SK-N-SH treated with all-trans-retinoic acid at 6 μM for 48 hours (cell line): ENCODE measurements around the gene ASCL3.
"Not testable (repeated sequence)": the region's sequence is repeated elsewhere in the genome, so short reads cannot be mapped to it uniquely, and the experiment has no call there.

Experiments used
- ATAC-seq: fragments of 200-7000 bp; cut with Tn5 transposase; 3 replicates; pipeline ENCODE4 v1.9.1; 2020; ENCODE audit warnings: mild to moderate bottlenecking, moderate library complexity
- ARNTL ChIP-seq: fragments of 450-650 bp; formaldehyde crosslinking; IDR thresholded peaks from 2 replicates; pipeline ENCODE4 v1.5.0; 2020; ENCODE audit warnings: low read depth, mild to moderate bottlenecking, moderate library complexity, borderline replicate concordance
- BACH2 ChIP-seq: fragments of 250-450 bp; sonication (Bioruptor Pico); IDR thresholded peaks from 2 replicates; pipeline ENCODE4 v1.9.0; 2021; ENCODE audit warnings: mild to moderate bottlenecking, borderline replicate concordance
- CREB5 ChIP-seq: fragments of 250-450 bp; sonication (Bioruptor Pico); IDR thresholded peaks from 2 replicates; pipeline ENCODE4 v1.5.1; 2020; ENCODE audit warnings: low read depth, mild to moderate bottlenecking, moderate library complexity
- CSRNP3 ChIP-seq: fragments of 250-450 bp; sonication (Bioruptor Pico); IDR thresholded peaks from 2 replicates; pipeline ENCODE4 v1.5.1; 2021; ENCODE audit warnings: mild to moderate bottlenecking, moderate library complexity
- ESRRG ChIP-seq: fragments of 250-450 bp; sonication (Bioruptor Pico); IDR thresholded peaks from 2 replicates; pipeline ENCODE4 v1.6.1; 2021; ENCODE audit warnings: mild to moderate bottlenecking
- GLIS3 ChIP-seq: fragments of 250-450 bp; sonication (Bioruptor Pico); IDR thresholded peaks from 2 replicates; pipeline ENCODE4 v1.5.0; 2020; ENCODE audit warnings: mild to moderate bottlenecking, moderate library complexity
- ISL1 ChIP-seq: fragments of 250-450 bp; sonication (Bioruptor Pico); IDR thresholded peaks from 2 replicates; pipeline ENCODE4 v2.1.2; 2022; ENCODE audit warnings: mild to moderate bottlenecking, moderate library complexity
- OSR1 ChIP-seq: fragments of 250-450 bp; sonication (Bioruptor Pico); IDR thresholded peaks from 2 replicates; pipeline ENCODE4 v1.8.0; 2022; ENCODE audit warnings: moderate library complexity, mild to moderate bottlenecking, inconsistent platforms
- PATZ1 ChIP-seq: fragments of 250-450 bp; sonication (Bioruptor Pico); IDR thresholded peaks from 2 replicates; pipeline ENCODE4 v1.8.0; 2020; ENCODE audit warnings: mild to moderate bottlenecking, moderate library complexity, borderline replicate concordance
- POU6F1 ChIP-seq: fragments of 250-450 bp; sonication (Bioruptor Pico); IDR thresholded peaks from 2 replicates; pipeline ENCODE4 v1.8.0; 2021; ENCODE audit warnings: low read depth, mild to moderate bottlenecking, moderate library complexity, borderline replicate concordance
- PPARA ChIP-seq: fragments of 250-450 bp; sonication (Bioruptor Pico); IDR thresholded peaks from 2 replicates; pipeline ENCODE4 v1.5.0; 2020; ENCODE audit warnings: mild to moderate bottlenecking, borderline replicate concordance
- RARB ChIP-seq: fragments of 250-450 bp; sonication (Bioruptor Pico); IDR thresholded peaks from 2 replicates; pipeline ENCODE4 v1.8.0; 2021; ENCODE audit warnings: mild to moderate bottlenecking, moderate library complexity
- SNAI2 ChIP-seq: fragments of 250-450 bp; sonication (Bioruptor Pico); IDR thresholded peaks from 2 replicates; pipeline ENCODE4 v1.5.0; 2020; ENCODE audit warnings: mild to moderate bottlenecking, moderate library complexity
- TCF4 ChIP-seq: fragments of 250-450 bp; sonication (Bioruptor Pico); IDR thresholded peaks from 2 replicates; pipeline ENCODE4 v1.8.0; 2021; ENCODE audit warnings: mild to moderate bottlenecking, moderate library complexity, borderline replicate concordance
- TOX ChIP-seq: fragments of 250-450 bp; sonication (Bioruptor Pico); IDR thresholded peaks from 2 replicates; pipeline ENCODE4 v1.8.0; 2021; ENCODE audit warnings: mild to moderate bottlenecking, moderate library complexity, borderline replicate concordance
- TSHZ2 ChIP-seq: fragments of 250-450 bp; sonication (Bioruptor Pico); IDR thresholded peaks from 2 replicates; pipeline ENCODE4 v1.5.0; 2020; ENCODE audit warnings: mild to moderate bottlenecking, moderate library complexity
- ZC3H10 ChIP-seq: fragments of 250-450 bp; sonication (Bioruptor Pico); IDR thresholded peaks from 2 replicates; pipeline ENCODE4 v1.5.1; 2021; ENCODE audit warnings: mild to moderate bottlenecking, moderate library complexity
- ZFP3 ChIP-seq: fragments of 250-450 bp; sonication (Bioruptor Pico); IDR thresholded peaks from 2 replicates; pipeline ENCODE4 v1.5.0; 2020; ENCODE audit warnings: mild to moderate bottlenecking, moderate library complexity
- ZFP30 ChIP-seq: fragments of 450-650 bp; formaldehyde crosslinking; IDR thresholded peaks from 2 replicates; pipeline ENCODE4 v1.5.0; 2022; ENCODE audit warnings: mild to moderate bottlenecking, moderate library complexity
- ZNF565 ChIP-seq: fragments of 450-650 bp; formaldehyde crosslinking; conservative IDR thresholded peaks from 2 replicates; pipeline ENCODE4 v1.5.0; 2020; ENCODE audit warnings: low read depth, mild to moderate bottlenecking, moderate library complexity
- ZNF70 ChIP-seq: fragments of 450-650 bp; formaldehyde crosslinking; IDR thresholded peaks from 2 replicates; pipeline ENCODE4 v1.5.0; 2020; ENCODE audit warnings: mild to moderate bottlenecking, moderate library complexity
- ZNF8 ChIP-seq: fragments of 450-650 bp; formaldehyde crosslinking; IDR thresholded peaks from 2 replicates; pipeline ENCODE4 v1.5.0; 2020; ENCODE audit warnings: mild to moderate bottlenecking, moderate library complexity

Gene ASCL3

GRCh38 chr11:8937159-8937558, 5.7 kb downstream of the ASCL3 start:
- TF ChIP-seq BACH2 (CRISPR knock-in tag) (no peak), OSR1 (no peak), ZC3H10 (CRISPR knock-in tag) (no peak), CREB5 (no peak), ZNF8 (no peak), ZNF70 (CRISPR knock-in tag) (no peak), CSRNP3 (CRISPR knock-in tag) (no peak), TOX (CRISPR knock-in tag) (no peak), TSHZ2 (CRISPR knock-in tag) (no peak), ESRRG (CRISPR knock-in tag) (no peak), POU6F1 (no peak), ARNTL (CRISPR knock-in tag) (no peak), RARB (CRISPR knock-in tag) (no peak), SNAI2 (CRISPR knock-in tag) (no peak), ISL1 (CRISPR knock-in tag) (no peak), PPARA (CRISPR knock-in tag) (no peak), TCF4 (CRISPR knock-in tag) (no peak), ZNF565 (CRISPR knock-in tag) (no peak)
- ATAC-seq: no peak

- not testable (repeated sequence) for ATAC-seq
Measured at GRCh38 chr11:8935789-8936188, 7.0 kb downstream of the ASCL3 start.

GRCh38 chr11:8934742-8935488, 7.9 kb downstream of the ASCL3 start:
- peak; percentile 90 for ATAC-seq
- TF ChIP-seq PPARA (CRISPR knock-in tag): no peak
- TF ChIP-seq SNAI2 (CRISPR knock-in tag): no peak
- no peak for TF ChIP-seq POU6F1
- no peak for TF ChIP-seq GLIS3
- no peak for TF ChIP-seq ARNTL (CRISPR knock-in tag)
- TF ChIP-seq ISL1 (CRISPR knock-in tag): no peak
- TF ChIP-seq CSRNP3 (CRISPR knock-in tag): no peak
- TF ChIP-seq ZNF565 (CRISPR knock-in tag): no peak
- no peak for TF ChIP-seq PATZ1
- no peak for TF ChIP-seq ZFP3 (CRISPR knock-in tag)
- TF ChIP-seq TSHZ2 (CRISPR knock-in tag): no peak
- no peak for TF ChIP-seq ZFP30 (CRISPR knock-in tag)
- TF ChIP-seq ZNF8: no peak
- TF ChIP-seq ESRRG (CRISPR knock-in tag): no peak
